ENCODE measurements around the gene REST.

Gene REST

GRCh38 chr4:56958111-56958517 lies 50.4 kb downstream of the REST start:
- no peak for DNase-seq (ENCODE audit: extremely low spot score)
- CTCF ChIA-PET: interaction anchor here (1.1 to 1.6 kb wide), 3 partner anchors 9 to 40 kb away, joined by 3 read pairs; no protein-coding TSS in a partner anchor
- POLR2A ChIA-PET: no interaction called here
- TF ChIP-seq CTCF (IDR thresholded peaks at IDR 0.05; ENCODE audit: control extremely low read depth, extremely low read depth, low read depth, missing control alignments): no peak

DNA sequence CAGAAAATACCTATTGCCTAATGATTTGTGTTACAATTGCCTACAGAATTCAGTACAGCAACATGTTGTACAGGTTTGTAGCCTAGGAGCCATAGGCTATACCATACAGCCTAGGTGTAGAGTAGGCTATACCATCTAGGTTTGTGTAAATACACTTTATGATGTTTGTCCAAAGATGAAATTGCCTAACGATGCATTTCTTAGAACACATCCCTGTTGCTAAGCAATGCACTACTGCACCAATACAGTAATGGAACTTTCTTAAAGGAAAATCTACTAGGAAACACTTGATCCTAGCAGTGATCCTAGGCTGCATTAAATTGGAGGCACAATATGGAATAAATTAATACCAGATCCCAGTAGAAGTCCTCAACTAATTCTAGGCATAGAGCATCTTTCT lies 51.4 kb downstream of the REST start:
- TF ChIP-seq CTCF (IDR thresholded peaks at IDR 0.05; ENCODE audit: control extremely low read depth, extremely low read depth, low read depth, missing control alignments): no peak
- POLR2A ChIA-PET: no interaction called here
- no peak for DNase-seq (ENCODE audit: extremely low spot score)
- CTCF ChIA-PET: interaction anchor here (1.0 to 2.0 kb wide), 3 partner anchors 15 to 52 kb away, joined by 3 to 5 read pairs (median 3); partner anchors contain the start of gene REST

- CTCF ChIA-PET: interaction anchor here (1.2 to 2.1 kb wide), 7 partner anchors 9 to 54 kb away, joined by 3 to 18 read pairs (median 5); partner anchors contain the start of genes NOA1, POLR2B and REST
- POLR2A ChIA-PET: interaction anchor here (1.5 kb wide), 1 partner anchor 17 kb away, joined by 5 read pairs; the partner anchor contains the start of gene NOA1
- TF ChIP-seq CTCF (IDR thresholded peaks at IDR 0.05; ENCODE audit: control extremely low read depth, extremely low read depth, low read depth, missing control alignments): no peak
- no peak for DNase-seq (ENCODE audit: extremely low spot score)
Observed at GRCh38 chr4:56961107-56961500, 53.4 kb downstream of the REST start.

DNA sequence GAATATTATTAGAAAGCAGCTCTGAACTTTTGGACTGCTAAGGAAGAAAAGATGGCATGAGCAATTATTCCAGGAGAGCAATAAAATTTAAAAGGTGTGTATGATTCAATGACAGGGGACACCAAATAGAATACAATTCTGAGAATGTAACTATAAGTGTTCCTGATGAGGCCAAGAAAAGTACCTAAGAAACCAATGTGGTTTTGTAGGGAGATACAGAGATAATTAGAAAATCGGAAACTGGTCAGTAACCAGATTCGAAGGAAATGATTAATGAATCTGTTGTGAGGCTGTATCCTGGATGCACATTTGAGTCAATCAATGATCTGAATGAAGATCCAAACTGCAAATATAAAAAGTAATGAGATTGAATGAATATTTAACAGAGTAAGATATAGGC lies 63.7 kb downstream of the REST start:
- CTCF ChIA-PET: no interaction called here
- no peak for DNase-seq (ENCODE audit: extremely low spot score)
- no peak for TF ChIP-seq CTCF (IDR thresholded peaks at IDR 0.05; ENCODE audit: control extremely low read depth, extremely low read depth, low read depth, missing control alignments)
- POLR2A ChIA-PET: interaction anchor here (0.7 kb wide), 1 partner anchor 536 kb away, joined by 5 read pairs; the partner anchor contains the start of gene PPAT

DNA sequence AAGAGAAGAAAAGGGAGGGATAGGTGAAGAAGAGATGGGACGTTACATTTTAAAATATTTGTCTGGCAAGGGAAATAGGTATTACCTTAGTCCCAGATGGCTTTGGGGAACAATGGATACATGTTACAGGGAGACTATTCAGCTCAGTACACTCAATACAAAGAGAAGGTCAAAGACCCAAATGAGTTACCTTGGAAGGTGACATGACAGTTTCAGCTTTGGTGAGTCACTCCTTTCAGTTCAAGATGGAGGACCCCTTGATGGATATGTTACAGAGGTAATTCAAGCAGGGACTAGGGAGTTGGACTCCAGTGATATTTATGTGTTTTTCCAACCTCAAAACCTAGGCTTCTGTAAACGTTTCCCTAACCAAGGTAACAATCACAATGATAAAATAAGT lies 64.7 kb downstream of the REST start:
- POLR2A ChIA-PET: no interaction called here
- CTCF ChIA-PET: interaction anchor here (1.0 kb wide), 1 partner anchor 12 kb away, joined by 3 read pairs; no protein-coding TSS in a partner anchor
- DNase-seq (ENCODE audit: extremely low spot score): no peak
- no peak for TF ChIP-seq CTCF (IDR thresholded peaks at IDR 0.05; ENCODE audit: control extremely low read depth, extremely low read depth, low read depth, missing control alignments)

- no peak for TF ChIP-seq CTCF (IDR thresholded peaks at IDR 0.05; ENCODE audit: control extremely low read depth, extremely low read depth, low read depth, missing control alignments)
- no peak for DNase-seq (ENCODE audit: extremely low spot score)
- POLR2A ChIA-PET: no interaction called here
- CTCF ChIA-PET: interaction anchor here (0.7 to 1.0 kb wide), 2 partner anchors 11 to 13 kb away, joined by 3 read pairs; no protein-coding TSS in a partner anchor
Observed at GRCh38 chr4:56972809-56973208, 65.1 kb downstream of the REST start.

All from GM10248 (cell line).